Panc1 (cell line): ENCODE measurements around the gene MYO1B.

Experiments used
- CTCF ChIP-seq: fragments of 450-650 bp; IDR thresholded peaks from 2 replicates; pipeline ENCODE4 v1.5.1; 2017; ENCODE audit warnings: mild to moderate bottlenecking
- POLR2AphosphoS5 ChIP-seq: IDR thresholded peaks from 2 replicates; pipeline ENCODE4 v1.6.1; 2012; ENCODE audit warnings: mild to moderate bottlenecking, low read depth, low read length, moderate library complexity
- REST ChIP-seq, 2 experiments: IDR thresholded peaks; 2 replicates each; pipeline ENCODE4 v1.6.1; 2011 to 2012; ENCODE audit warnings: low read depth in 2 of 2, control low read depth in 1 of 2, low read length in 1 of 2, mild to moderate bottlenecking in 1 of 2, moderate library complexity in 1 of 2; ENCODE audit not compliant: insufficient read depth in 1 of 2

GRCh38 chr2:191291471-191291870 lies 46.3 kb downstream of the MYO1B start:
- TF ChIP-seq CTCF (no peak), POLR2AphosphoS5 (no peak), REST (IDR thresholded peaks at IDR 0.05; ENCODE audit: insufficient read depth in 1 of 2, low read depth in 2 of 2, low read length in 1 of 2) (no peak)
